ENCODE data around the gene SLIT3.

DNA sequence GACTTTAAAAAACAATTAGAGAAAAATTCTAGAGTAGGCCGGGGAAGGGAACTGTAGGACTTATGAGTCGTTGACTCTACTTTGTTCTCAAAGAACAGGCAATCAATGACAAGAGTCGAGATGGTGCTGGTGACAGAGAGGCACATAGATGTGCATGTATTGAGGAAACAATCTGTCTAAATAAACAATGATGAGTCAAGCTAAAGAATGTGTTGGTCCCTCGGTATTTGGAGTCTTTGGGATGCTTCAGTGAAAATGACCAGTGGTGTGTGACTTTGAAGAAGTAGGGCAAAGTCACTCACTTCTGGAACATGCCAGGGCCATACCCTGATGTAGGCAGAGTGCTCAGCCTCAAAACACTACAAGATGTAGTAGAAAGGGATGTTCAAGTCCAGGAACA, 433.7 kb downstream of the SLIT3 start:
- TF ChIP-seq, protein P1, sequence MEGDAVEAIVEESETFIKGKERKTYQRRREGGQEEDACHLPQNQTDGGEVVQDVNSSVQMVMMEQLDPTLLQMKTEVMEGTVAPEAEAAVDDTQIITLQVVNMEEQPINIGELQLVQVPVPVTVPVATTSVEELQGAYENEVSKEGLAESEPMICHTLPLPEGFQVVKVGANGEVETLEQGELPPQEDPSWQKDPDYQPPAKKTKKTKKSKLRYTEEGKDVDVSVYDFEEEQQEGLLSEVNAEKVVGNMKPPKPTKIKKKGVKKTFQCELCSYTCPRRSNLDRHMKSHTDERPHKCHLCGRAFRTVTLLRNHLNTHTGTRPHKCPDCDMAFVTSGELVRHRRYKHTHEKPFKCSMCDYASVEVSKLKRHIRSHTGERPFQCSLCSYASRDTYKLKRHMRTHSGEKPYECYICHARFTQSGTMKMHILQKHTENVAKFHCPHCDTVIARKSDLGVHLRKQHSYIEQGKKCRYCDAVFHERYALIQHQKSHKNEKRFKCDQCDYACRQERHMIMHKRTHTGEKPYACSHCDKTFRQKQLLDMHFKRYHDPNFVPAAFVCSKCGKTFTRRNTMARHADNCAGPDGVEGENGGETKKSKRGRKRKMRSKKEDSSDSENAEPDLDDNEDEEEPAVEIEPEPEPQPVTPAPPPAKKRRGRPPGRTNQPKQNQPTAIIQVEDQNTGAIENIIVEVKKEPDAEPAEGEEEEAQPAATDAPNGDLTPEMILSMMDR (IDR thresholded peaks at IDR 0.05): no peak
- no peak for TF ChIP-seq POLR2A (IDR thresholded peaks at IDR 0.05)
